Renal pelvis (tissue), 4 donors: ENCODE data around the gene SELENOP. TPM values are rescaled to one million over a fixed set of nuclear protein-coding genes. Genes with fewer than 3 reads are reported as not detected.
"Not testable (repeated sequence)": the region's sequence is repeated elsewhere in the genome, so short reads cannot be mapped to it uniquely, and the experiment has no call there.

Experiments
- DNase-seq: peaks from one replicate; pipeline ENCODE4 v3.0.0-alpha.2; 2013
- polyA plus RNA-seq, 3 donors: library from polyadenylated mRNA; unstranded; fragments of 120-200 nt; gene quantifications; one replicate each; pipeline ENCODE4 v1.2.1, GENCODE V29; 2013; ENCODE audit not compliant: insufficient read length in 3 of 3

The SELENOP gene
- polyA plus RNA-seq, 3 donors: 416 to 470 (median 425) TPM

DNA sequence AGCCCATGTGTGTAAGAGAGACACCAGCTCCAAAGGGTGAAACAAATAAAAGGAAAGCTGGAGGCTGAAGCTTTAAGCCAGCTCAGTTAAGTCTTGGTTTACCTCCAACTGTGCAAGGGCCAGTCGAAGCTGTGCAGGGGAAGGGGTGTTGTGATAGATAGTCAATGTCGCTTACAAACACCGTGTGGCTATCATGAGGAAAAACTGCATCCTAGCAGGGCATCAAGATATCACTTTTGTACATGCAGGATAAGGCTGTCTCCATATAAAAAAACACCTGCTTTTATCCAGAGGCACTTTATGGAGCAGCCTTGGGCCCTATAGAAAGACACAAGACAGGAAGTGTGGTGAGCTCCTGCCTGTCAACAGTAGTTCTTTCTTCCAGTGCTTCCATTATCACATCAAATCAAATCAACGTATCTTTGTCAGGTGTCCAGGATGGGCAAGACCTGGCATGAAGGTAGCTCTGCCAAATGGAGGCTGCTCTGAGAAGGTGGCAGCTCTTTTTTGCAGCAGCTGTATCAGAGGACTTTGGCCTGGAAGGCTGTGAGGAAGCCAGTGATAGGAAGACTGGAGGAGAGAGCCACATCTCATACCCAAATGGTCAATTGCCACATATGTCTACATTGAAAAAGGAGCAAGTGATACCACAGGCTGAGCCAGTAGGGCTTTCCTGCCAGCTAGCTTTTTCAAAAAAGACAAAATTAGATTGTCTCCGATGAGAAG is 29.3 kb upstream of the SELENOP start:
- no peak for DNase-seq

DNA sequence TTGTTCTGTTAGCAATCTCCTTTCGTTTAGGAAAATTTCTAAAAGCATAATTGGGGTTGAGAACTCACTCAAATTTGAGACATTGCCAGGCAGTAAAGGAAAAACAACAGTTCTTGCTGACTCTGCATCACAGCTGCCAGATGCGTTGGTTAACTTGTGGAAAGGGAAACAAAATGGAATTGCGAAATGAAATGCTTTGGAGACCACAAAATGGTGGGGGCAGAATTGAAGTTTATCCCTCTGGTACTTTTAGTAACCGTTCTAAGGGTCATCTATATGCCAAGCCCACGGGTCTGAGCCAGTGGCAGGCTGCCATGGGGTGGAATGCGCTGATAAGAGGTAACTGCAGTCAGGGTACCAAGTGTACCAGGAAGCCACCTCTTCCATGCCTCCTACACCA is 28.6 kb upstream of the SELENOP start:
- peak; percentile 38 for DNase-seq

DNA sequence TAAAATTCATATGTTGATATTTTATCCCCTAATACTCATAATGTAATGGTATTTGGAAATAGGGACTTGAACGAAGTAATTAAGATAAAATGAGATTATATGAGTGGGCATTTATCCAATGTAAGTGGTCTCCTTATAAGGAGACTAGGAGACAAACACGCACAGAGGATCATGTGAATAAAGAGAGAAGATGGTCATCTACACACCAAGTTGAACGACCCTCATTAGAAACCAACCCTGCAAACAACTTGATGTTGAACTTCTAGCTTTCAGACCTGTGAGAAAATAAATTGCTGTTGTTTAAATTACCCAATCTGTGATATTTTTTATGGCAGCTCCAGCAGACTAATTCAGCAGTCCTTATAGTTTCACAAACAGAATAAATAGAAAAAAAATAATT is 27.5 kb upstream of the SELENOP start:
- DNase-seq: no peak

DNA sequence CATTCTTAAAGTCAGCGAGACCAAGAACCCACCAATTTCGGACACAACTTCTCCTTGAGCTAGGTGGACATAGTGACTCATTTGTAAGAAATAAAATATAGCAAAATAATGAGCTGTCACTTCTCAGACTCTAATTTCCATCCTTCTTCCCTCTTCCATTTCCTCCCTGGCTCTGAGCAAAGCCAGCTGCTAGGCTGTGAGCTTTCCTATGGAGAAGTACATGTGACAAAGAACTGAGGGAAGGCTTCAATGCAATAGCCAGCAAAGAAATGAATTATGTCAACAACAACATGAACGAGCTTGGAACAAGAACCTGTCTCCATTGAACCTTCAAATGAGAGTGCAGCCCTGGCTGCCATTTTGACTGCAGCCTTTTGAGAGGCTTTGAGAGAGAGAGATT is 25.9 kb upstream of the SELENOP start:
- DNase-seq: no peak

DNA sequence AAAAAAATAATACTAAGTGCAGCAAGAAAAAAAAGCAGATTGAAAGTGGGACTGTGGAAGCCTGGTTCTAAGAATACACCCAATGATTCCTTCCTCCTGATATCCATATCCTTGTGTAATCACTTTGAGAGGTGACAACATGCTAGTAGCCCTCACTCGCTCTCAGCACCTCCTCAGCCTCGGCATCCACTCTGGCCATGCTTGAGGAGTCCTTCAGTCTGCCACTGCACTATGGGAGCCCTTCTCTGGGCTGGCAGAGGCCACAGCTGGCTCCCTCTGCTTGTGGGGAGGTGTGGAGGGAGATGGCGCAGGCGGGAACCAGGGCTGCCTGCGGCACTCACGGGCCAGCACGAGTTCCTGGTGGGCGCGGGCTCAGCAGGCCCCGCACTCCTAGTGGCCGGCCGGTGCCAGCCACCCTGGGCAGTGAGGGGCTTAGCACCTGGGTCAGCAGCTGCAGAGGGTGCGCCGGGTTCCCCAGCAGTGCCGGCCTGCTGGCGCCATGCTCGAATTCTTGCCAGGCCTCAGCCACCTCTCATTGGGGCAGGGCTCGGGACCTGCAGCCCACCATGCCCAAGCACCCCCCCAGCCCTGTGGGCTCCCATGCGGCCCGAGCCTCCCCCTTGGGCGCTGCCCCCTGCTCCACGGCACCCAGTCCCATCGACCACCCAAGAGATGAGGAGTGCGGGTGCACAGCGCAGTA is 24.5 kb upstream of the SELENOP start:
- no peak for DNase-seq

DNA sequence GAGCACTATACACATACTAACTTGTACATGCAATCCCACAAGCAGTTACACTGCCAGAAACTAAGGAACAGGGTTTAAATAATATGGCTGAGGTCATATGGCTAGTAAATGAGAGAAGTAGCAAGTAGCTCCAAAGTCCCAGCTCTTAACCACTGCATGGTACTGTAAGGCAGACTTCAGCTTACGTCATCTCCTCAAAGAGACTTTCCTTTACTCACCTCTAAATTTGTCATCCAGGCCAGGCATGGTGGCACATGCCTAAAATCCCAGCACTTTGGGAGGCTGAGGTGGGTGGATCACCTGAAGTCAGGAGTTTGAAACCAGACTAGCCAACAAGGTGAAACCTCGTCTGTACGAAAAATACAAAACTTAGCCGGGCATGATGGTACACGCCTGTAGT is 20.4 kb upstream of the SELENOP start:
- DNase-seq: no peak

DNA sequence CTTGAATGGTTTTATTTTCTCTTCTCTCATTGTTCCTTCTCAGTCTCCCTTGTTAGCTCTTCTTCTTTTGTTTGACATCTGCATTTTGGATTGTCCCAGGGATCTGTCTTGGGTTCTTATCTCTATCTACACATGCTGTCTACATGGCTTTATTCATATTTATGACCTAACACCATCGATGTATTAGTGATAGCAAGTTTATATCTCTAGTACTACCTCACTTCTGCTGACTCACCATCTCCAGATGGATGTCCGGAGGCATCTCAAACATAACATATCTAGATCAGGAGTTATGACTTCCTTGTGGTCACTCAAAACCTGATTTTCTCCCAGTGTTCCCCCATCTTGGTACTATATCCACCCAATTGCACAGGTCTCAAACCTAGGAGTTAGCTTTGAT is 19.2 kb upstream of the SELENOP start:
- DNase-seq: no peak

DNA sequence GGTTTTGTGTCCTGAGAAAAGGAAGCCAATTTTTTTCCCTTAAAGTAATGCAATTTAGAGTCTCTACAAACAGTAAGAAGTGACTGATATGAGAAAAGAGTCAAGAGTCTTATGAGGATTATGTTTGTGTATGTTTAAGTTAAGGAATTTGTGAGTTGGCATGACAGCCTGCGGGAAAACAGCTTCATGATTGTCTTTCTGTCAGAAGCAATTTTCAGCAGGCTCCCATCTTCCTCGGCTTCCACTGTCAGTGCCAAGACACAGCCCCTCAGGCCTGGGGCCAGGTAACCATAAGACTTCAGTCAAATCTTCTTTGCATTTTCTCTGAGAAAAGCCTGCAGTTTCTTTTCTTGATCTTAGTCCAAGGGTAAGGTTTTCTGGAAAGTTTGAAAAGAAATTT is 17.0 kb upstream of the SELENOP start:
- no peak for DNase-seq

DNA sequence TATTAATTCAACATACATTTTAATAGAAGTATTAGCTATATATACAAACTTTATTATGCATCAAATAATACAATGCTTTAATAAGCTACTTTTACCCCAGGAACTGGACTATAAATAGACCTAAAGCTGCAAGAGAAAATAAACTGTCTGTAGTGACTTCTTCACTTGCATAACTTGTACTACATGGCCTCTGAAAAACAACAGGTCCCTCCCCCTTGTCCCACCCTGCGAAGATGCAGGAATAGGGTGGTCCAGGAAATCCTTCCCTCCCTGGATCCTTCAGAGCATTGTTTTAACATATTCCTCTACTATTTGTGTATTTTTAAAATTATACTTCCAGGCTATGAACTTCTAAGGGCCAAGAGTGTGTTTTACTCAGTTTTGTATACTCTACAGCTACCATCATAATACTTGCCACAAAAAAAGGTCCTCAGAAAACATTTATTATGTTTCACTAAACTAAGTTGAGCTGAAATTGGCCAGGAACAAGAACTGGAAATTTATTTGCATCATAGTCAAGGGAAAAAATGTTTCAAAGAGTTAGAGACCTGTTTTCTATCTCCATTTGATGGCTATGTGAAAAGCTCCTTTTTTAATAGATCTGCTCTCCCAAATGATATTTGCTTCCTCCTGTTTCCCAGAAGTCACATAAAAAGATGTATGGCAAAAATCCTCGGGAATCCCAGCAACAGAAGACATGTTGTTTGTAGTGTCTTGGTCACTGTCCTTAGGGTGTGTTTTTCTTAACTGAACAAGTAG is 15.2 kb upstream of the SELENOP start:
- no peak for DNase-seq

DNA sequence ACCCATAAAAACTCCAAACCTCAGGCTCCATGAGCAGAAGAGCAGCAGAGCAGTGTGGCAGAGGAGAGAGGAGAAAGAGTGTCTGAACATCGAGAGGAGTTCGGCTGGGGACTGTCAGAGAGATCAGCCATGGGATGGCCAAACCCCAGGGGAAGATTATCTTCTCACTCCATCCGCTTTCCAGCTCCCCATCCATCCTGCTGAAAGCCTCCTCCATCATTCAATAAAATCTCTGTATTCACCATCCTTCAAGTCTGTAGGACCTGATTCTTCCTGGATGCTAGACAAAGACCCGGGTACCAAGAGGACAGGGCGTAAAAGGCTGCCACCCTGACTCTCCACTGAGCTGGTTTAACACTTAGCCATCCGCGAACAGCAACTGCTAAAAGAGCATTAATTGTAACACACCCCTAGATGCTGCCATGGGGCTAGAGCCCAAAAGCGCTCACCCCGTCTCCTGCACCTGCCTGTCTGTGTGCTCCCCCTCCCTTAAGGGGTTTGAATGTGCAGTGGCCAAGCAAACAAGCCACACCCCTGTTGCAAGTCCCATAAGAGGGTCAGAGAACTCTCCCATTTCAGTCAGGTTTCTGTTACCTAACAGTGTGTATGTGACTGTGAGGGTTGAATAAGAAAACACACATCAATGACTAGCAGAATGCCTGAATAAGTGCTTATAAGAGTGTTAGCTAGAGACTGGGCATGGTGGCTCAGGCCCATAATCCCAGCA is 13.9 kb upstream of the SELENOP start:
- DNase-seq: no peak

DNA sequence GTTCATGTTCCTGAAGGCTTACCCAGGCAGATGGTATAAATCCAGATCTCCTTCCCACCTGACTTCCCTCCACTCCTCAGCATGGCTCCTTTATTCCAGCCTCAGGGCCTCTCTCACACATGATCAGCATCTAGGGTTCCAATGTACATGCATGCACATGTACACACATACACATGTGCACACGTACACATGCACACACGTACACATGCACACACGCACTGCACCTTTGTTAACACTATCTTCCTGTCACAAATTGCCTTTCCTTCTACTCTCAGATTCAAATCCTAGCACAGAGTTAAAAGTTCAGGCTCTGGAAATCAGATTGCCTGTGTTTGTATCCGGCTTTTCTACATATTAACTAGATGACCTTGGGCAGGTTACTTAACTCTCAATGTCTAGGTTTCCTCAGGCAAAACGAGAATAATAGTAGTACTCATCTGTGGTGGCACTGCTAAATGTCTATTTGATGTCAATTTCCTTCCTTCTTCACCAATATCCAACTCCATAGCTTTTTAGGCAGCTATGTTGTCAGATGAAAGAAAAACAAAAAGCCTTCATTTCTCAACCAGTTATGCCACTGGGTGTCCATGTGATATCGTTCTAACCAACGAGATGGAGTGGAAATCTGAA is 12.8 kb upstream of the SELENOP start:
- DNase-seq: no peak

DNA sequence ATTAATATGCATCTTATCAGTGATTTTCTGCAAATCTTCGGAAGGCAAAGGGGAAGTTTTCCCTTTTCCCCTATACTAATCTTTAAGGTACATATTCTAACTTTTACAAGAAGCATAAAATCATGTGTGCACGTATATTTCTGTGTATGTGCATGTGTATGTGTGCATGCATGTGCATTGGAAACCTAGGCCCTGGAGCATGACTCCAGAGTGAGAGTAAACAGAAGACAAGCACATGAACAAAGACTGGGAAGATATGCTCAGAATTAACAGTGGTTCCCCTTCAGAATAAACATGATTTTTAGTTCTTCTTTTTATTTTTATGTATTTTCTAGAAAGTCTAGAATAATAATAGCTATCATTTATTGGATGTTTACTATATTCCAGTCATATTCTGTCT is 10.9 kb upstream of the SELENOP start:
- DNase-seq: no peak

DNA sequence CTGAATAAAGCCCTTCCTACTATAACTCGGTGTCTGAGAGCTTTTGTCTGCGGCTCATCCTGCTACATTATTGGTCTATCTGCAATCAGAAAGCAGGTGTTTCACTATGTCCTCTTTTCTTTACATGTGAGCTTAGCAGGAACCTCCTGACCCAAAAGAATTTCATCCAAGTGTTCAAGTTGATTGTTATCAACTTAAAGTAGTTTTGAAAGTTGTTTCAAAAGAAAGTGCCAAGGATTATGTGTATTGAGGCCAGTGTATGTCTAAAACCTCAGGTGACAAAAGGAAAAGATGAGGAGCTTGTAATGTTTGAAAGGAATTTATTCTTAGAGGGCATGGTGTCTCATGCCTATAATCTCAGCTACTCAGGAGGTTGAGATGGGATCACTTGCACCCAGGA is 8.1 kb upstream of the SELENOP start:
- DNase-seq: no peak

DNA sequence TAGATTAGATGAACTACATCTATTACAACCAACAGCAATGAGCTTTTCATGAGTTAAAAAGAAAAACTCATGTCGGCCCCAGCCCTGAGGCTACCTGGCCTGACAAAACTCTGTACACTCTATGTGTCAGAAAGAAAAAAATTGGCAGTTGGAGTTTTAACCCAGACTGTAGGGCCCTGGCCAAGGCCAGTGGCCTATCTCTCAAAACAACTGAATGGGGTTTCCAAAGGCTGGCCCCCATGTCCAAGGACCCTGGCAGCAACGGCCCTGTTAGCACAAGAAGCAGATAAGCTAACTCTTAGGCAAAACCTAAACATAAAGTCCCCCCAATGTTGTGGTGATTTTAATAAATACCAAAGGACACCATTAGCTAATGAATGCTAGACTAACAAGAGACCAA is 4.9 kb upstream of the SELENOP start:
- DNase-seq: not testable (repeated sequence)

DNA sequence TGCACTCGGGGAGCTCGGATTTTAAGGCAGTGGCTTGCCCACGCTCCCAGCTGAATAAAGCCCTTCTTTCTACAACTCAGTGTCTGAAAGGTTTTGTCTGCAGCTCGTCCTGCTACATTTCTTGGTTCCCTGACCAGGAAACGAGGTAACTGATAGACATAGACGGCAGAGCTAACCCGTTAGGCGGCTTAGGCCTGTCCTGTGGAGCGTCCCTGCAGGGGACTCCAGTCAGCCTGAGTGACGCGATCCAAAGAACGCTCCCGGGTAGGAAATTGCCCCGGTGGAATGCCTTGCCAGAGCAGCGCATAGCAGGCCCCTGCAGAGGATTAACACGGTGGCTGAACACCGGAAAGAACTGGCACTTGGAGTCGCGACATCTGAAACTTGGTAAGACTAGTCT is 1.8 kb upstream of the SELENOP start:
- peak; percentile 30 for DNase-seq

DNA sequence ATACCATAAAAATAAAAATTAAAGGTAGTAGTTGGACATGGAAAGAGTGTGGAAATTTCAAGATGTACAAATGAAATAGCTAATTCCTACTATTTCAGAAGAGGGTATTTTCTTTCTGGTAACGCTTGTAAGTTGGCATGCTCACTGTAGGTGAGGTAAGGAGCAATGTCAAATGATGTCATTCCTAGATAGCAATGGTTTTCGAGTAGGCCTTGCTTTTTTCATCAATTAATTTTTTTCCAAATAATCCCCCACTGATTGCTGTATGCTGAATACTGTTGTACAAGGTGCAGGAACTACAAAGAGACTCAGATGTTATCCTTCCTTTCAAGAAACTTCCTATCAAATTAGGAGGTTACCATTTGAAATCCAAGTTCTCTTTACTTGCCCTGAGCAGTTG is 928 bp upstream of the SELENOP start:
- no peak for DNase-seq

DNA sequence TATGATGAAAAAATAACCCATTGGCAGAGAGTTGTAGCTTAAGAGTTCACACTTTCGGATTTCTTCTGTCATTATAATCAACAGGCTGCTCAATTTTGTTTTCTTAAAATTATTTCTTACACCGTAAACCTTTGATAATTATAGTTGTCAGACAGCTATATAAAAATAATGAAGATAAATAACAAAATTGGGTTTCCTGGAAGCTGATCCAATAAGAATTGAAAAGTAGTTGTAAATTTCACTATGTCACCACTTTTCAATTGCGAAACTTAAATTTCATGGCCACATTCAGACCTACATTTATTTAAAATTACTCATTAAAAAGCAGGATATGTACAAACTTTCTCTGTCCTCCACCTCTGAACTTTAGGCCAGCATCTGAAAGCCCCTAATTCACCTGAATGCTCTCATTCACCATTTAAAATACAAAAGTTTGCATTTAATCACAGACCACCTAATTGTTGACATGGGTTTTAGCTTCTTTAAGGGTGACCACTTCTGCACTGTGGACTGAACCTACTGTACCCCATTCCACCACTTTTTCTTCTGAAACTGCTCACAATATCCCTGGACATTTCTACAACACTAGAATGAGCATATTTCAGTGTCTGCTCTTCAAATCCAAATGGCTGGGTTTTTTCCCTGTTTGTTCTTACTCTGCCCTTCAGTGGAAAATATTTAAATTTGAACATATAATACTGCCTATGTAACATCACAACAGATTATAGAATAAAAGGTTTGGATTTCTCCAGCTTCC is 680 bp downstream of the SELENOP start:
- no peak for DNase-seq

DNA sequence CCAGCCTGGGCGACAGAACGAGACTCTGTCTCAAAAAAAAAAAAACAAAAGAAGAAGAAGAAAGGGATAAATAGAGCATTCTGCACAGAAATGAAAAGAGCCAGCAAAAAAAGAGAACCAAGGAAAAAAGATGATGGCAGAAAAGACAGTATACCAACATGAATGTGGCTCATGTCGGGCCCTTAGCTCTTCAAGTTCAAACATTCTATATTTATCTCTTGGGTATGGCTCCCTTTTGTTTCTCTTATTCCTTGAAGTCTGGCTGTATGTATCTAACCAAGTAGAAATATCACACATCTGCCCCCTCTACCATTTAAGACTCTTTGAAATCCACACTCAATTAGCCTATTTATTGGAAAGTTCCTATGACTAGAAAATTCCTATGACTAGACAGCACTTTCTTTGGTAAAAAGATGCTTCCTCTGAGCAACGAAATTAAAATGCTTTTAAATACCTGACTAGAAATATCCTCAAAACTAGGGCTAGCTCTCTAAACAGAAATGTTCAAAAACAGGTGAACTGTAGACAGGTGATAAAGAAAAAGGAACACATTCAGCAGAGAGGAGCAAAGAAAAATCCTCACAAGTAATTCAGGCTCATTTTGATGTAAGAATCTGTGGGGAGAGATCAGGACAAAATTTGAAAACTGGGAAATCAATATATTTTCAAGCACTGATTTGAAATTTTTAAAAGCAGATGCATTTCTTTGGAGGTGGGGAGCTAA is 2.6 kb downstream of the SELENOP start:
- DNase-seq: no peak

DNA sequence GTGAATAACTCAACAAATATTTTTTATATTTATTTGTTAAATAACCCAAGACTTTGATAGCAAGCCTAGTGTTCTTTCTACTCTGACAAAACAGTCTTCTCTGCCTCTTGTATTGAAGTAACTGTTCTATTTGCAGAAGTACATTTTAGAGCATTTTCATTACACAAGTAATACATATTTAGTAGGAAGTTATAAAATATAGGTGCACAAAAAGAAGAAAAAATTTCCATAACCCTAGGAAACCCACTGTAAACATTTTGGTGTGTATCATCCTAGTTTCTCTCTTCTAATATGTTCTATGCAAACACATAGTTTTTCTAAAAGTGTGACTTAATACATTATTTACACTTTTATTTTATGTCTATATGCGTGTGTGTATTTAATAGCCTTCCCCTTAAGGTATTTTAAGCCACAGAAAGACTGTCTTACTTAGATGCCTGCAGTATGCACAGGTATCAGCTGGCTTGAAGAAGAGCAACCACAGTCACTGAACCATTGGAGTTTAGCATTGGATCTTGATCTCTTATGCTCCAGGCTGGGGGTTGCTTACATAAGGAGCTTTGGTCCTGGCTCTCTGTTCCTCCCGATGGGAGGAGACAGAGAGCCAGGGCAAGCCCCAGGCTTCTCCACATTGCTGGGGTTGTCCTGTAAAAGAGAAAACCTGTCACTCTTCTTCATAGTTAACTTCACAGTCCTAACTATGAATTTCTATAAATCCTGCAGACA is 3.8 kb downstream of the SELENOP start:
- no peak for DNase-seq
